ENCODE results near the gene TAOK1. TPM values are rescaled to one million over a fixed set of nuclear protein-coding genes. Genes with fewer than 3 reads are reported as not detected.

The TAOK1 gene
- total RNA-seq, 1 donor from 2014 or later = 95.5 TPM

GRCh38 chr17:29597361-29598172 is 207.4 kb downstream of the TAOK1 start:
- peaks cover 4% of the 10 kb centered on the region for H3K4me1 Mint-ChIP-seq (ENCODE audit: unreplicated experiment)
- H3K36me3 Mint-ChIP-seq (ENCODE audit: low read depth, unreplicated experiment) = peaks cover 4% of the 10 kb centered on the region
- no peaks in the 10 kb centered on the region for H3K9me3 Mint-ChIP-seq (ENCODE audit: unreplicated experiment)
- no peak overlapping the region for H3K27ac Mint-ChIP-seq (ENCODE audit: unreplicated experiment)
- no peak for DNase-seq (ENCODE audit: low spot score)
- H3K4me3 Mint-ChIP-seq (ENCODE audit: unreplicated experiment) = no peak overlapping the region
- H3K27me3 Mint-ChIP-seq (ENCODE audit: unreplicated experiment) = peaks cover 12% of the 10 kb centered on the region
- TF ChIP-seq CTCF (IDR thresholded peaks at IDR 0.05; ENCODE audit: unreplicated experiment) = no peak

Other genes with a start within 250 kb of the TAOK1 start
- 79.9 TPM for gene MYO18A, start 210.0 kb upstream of the TAOK1 start, total RNA-seq (ENCODE audit: unreplicated experiment)
- not detected for gene CRYBA1, start 143.5 kb upstream of the TAOK1 start, total RNA-seq (ENCODE audit: unreplicated experiment)
- 68.1 TPM for gene NUFIP2, start 96.2 kb upstream of the TAOK1 start, total RNA-seq (ENCODE audit: unreplicated experiment)
- gene ABHD15, start 176.7 kb downstream of the TAOK1 start, total RNA-seq (ENCODE audit: unreplicated experiment) = 1.7 TPM
- gene TP53I13, start 178.3 kb downstream of the TAOK1 start, total RNA-seq (ENCODE audit: unreplicated experiment) = 15.7 TPM
- 116 TPM for gene GIT1, start 199.3 kb downstream of the TAOK1 start, total RNA-seq (ENCODE audit: unreplicated experiment)
- 7.6 TPM for gene ANKRD13B, start 202.8 kb downstream of the TAOK1 start, total RNA-seq (ENCODE audit: unreplicated experiment)
- gene CORO6, start 232.5 kb downstream of the TAOK1 start, total RNA-seq (ENCODE audit: unreplicated experiment) = 13.0 TPM

All from endothelial cell (in vitro differentiated cells).